Astrocyte (in vitro differentiated cells and primary cell): ENCODE measurements around the gene SNX27. TPM values are rescaled to one million over a fixed set of nuclear protein-coding genes. Genes with fewer than 3 reads are reported as not detected.

Source experiments
- DNase-seq: peaks from one replicate; pipeline ENCODE4 v3.0.0-alpha.2; 2010; ENCODE audit warnings: low read depth
- FAIRE-seq: peaks from 2 replicates; lab custom pipeline; 2011; peaks lifted over from hg19 to GRCh38; lab: Jason Lieb, UNC
- H2AFZ ChIP-seq: 2 replicates; pipeline ENCODE4 v1.6.0; 2012; ENCODE audit warnings: low read depth, low read length, inconsistent platforms
- H3K27ac ChIP-seq: 2 replicates; pipeline ENCODE4 v1.5.1; 2011; ENCODE audit warnings: low read depth, low read length, inconsistent platforms
- H3K27me3 ChIP-seq: 2 replicates; pipeline ENCODE4 v1.6.0; 2011; ENCODE audit warnings: low read length, inconsistent platforms; ENCODE audit not compliant: insufficient read depth
- H3K36me3 ChIP-seq: 2 replicates; pipeline ENCODE4 v1.5.1; 2011; ENCODE audit warnings: low read length, inconsistent platforms; ENCODE audit not compliant: insufficient read depth
- H3K4me1 ChIP-seq: 2 replicates; pipeline ENCODE4 v1.5.1; 2011; ENCODE audit warnings: low read length, inconsistent platforms; ENCODE audit not compliant: insufficient read depth
- H3K4me2 ChIP-seq: 2 replicates; pipeline ENCODE4 v1.6.0; 2012; ENCODE audit warnings: low read length, inconsistent platforms
- H3K4me3 ChIP-seq: 2 replicates; pipeline ENCODE4 v1.5.1; 2011; ENCODE audit warnings: low read depth, mild to moderate bottlenecking, low read length, inconsistent platforms; ENCODE audit not compliant: insufficient read depth
- H3K79me2 ChIP-seq: 2 replicates; pipeline ENCODE4 v1.6.0; 2012; ENCODE audit warnings: mild to moderate bottlenecking, low read length, inconsistent platforms; ENCODE audit not compliant: insufficient read depth
- H3K9ac ChIP-seq: 2 replicates; pipeline ENCODE4 v1.6.0; 2012; ENCODE audit warnings: mild to moderate bottlenecking, low read length, inconsistent platforms
- H3K9me3 ChIP-seq: 2 replicates; pipeline ENCODE4 v1.5.1; 2012; ENCODE audit warnings: low read depth, mild to moderate bottlenecking, low read length, inconsistent platforms; ENCODE audit not compliant: insufficient read depth
- H4K20me1 ChIP-seq: 2 replicates; pipeline ENCODE4 v1.6.0; 2012; ENCODE audit warnings: low read length, inconsistent platforms; ENCODE audit not compliant: insufficient read depth
- H3K27ac Mint-ChIP-seq: one replicate; pipeline ENCODE4 v1.8.0; 2021; ENCODE audit warnings: mild to moderate bottlenecking, mixed read lengths; ENCODE audit not compliant: unreplicated experiment
- H3K27me3 Mint-ChIP-seq: one replicate; pipeline ENCODE4 v1.8.0; 2021; ENCODE audit warnings: low read depth, mixed read lengths; ENCODE audit not compliant: unreplicated experiment
- H3K36me3 Mint-ChIP-seq: one replicate; pipeline ENCODE4 v1.8.0; 2021; ENCODE audit warnings: low read depth, mixed read lengths; ENCODE audit not compliant: unreplicated experiment
- H3K4me1 Mint-ChIP-seq: one replicate; pipeline ENCODE4 v1.8.0; 2021; ENCODE audit warnings: low read depth, mixed read lengths; ENCODE audit not compliant: unreplicated experiment
- H3K4me3 Mint-ChIP-seq: one replicate; pipeline ENCODE4 v1.8.0; 2021; ENCODE audit warnings: mild to moderate bottlenecking, moderate library complexity, mixed read lengths; ENCODE audit not compliant: unreplicated experiment
- H3K9me3 Mint-ChIP-seq: one replicate; pipeline ENCODE4 v1.8.0; 2021; ENCODE audit warnings: mild to moderate bottlenecking, mixed read lengths; ENCODE audit not compliant: unreplicated experiment
- CTCF ChIP-seq: IDR thresholded peaks from 2 replicates; pipeline ENCODE4 v1.5.1; 2011; ENCODE audit warnings: low read depth, mild to moderate bottlenecking, inconsistent platforms, low read length, moderate library complexity; ENCODE audit not compliant: insufficient read depth
- EZH2 ChIP-seq: IDR thresholded peaks from 2 replicates; pipeline ENCODE4 v1.6.1; 2012; ENCODE audit warnings: mild to moderate bottlenecking, low read length, inconsistent platforms; ENCODE audit not compliant: insufficient read depth
- total RNA-seq: library from RNA; stranded (reverse); gene quantifications from 2 replicates; pipeline ENCODE4 v1.2.1, GENCODE V29; 2021

SNX27 gene
- total RNA-seq, 1 donor from 2014 or later = 53.1 TPM

GRCh38 chr1:151615711-151616504 is 4.1 kb downstream of the SNX27 start:
- no peaks in the 10 kb centered on the region for H3K27me3 Mint-ChIP-seq
- H3K4me3 Mint-ChIP-seq = peak overlapping the region; percentile 57
- no peak for DNase-seq
- peaks cover 3% of the 10 kb centered on the region for H3K36me3 Mint-ChIP-seq
- Histone ChIP-seq H3K79me2 (peaks cover 72% of the 10 kb centered on the region), H4K20me1 (peaks cover 61% of the 10 kb centered on the region), H3K9ac (no peak overlapping the region), H3K36me3 (peaks cover 4% of the 10 kb centered on the region), H3K27me3 (no peaks in the 10 kb centered on the region), H3K4me2 (peak overlapping the region; percentile 55), H3K9me3 (no peaks in the 10 kb centered on the region), H3K27ac (peak overlapping the region; percentile 0), H2AFZ (no peak overlapping the region), H3K4me1 (peaks cover 35% of the 10 kb centered on the region), H3K4me3 (no peak overlapping the region)
- no peak for TF ChIP-seq EZH2
- no peak for TF ChIP-seq CTCF
- H3K4me1 Mint-ChIP-seq = peaks cover 40% of the 10 kb centered on the region
- no peak for FAIRE-seq
- H3K9me3 Mint-ChIP-seq = no peaks in the 10 kb centered on the region
- H3K27ac Mint-ChIP-seq = peak overlapping the region; percentile 63

GRCh38 chr1:151616505-151616849 is 4.6 kb downstream of the SNX27 start:
- H3K9me3 ChIP-seq = no peaks in the 10 kb centered on the region
- no peak overlapping the region for H3K4me3 ChIP-seq
- peaks cover 4% of the 10 kb centered on the region for H3K36me3 ChIP-seq
- no peak overlapping the region for H2AFZ ChIP-seq
- FAIRE-seq (no peak), DNase-seq (peak; percentile 31)
- no peaks in the 10 kb centered on the region for H3K27me3 Mint-ChIP-seq
- TF ChIP-seq EZH2 = no peak
- peak overlapping the region; percentile 34 for H3K9ac ChIP-seq
- peaks cover 77% of the 10 kb centered on the region for H3K79me2 ChIP-seq
- peaks cover 66% of the 10 kb centered on the region for H4K20me1 ChIP-seq
- H3K27me3 ChIP-seq = no peaks in the 10 kb centered on the region
- no peaks in the 10 kb centered on the region for H3K9me3 Mint-ChIP-seq
- H3K27ac Mint-ChIP-seq = peak overlapping the region; percentile 63
- H3K4me1 ChIP-seq = peaks cover 32% of the 10 kb centered on the region
- peak overlapping the region; percentile 28 for H3K27ac ChIP-seq
- peak overlapping the region; percentile 55 for H3K4me2 ChIP-seq
- H3K4me1 Mint-ChIP-seq = peaks cover 44% of the 10 kb centered on the region
- peaks cover 3% of the 10 kb centered on the region for H3K36me3 Mint-ChIP-seq
- peak overlapping the region; percentile 57 for H3K4me3 Mint-ChIP-seq

- Histone ChIP-seq H3K4me1 (peaks cover 28% of the 10 kb centered on the region), H3K27ac (no peak overlapping the region), H3K27me3 (no peaks in the 10 kb centered on the region), H3K9me3 (no peaks in the 10 kb centered on the region), H3K4me3 (no peak overlapping the region), H3K36me3 (peaks cover 4% of the 10 kb centered on the region), H4K20me1 (peaks cover 68% of the 10 kb centered on the region), H3K4me2 (no peak overlapping the region), H2AFZ (no peak overlapping the region), H3K9ac (no peak overlapping the region), H3K79me2 (peaks cover 83% of the 10 kb centered on the region)
- Mint-ChIP-seq H3K9me3 (no peaks in the 10 kb centered on the region), H3K27ac (no peak overlapping the region), H3K36me3 (peaks cover 3% of the 10 kb centered on the region), H3K4me3 (no peak overlapping the region), H3K27me3 (no peaks in the 10 kb centered on the region), H3K4me1 (peaks cover 47% of the 10 kb centered on the region)
- no peak for TF ChIP-seq EZH2
- no peak for TF ChIP-seq CTCF
- no peak for DNase-seq
- FAIRE-seq = no peak
These were observed 6.2 kb downstream of the SNX27 start for GRCh38 chr1:151618003-151618402.
